Sigmoid colon (tissue), 7 donors: ENCODE measurements around the gene SULT1A1. TPM values are rescaled to one million over a fixed set of nuclear protein-coding genes. Genes with fewer than 3 reads are reported as not detected.

Experiments used
- DNase-seq: peaks from one replicate; pipeline ENCODE4 v3.0.0-alpha.2; 2019
- H3K27ac ChIP-seq, 4 donors: fragments of 200-600 bp; sonication (generic); one replicate each; pipeline ENCODE4 v1.5.1; 2016 to 2019; ENCODE audit warnings: mild to moderate bottlenecking in 1 of 4
- H3K27me3 ChIP-seq, 3 donors: fragments of 200-600 bp; sonication (generic); one replicate each; pipeline ENCODE4 v1.5.1; 2019; ENCODE audit warnings: mild to moderate bottlenecking in 1 of 3
- H3K36me3 ChIP-seq, 4 donors: fragments of 200-600 bp; sonication (generic); one replicate each; pipeline ENCODE4 v1.5.1; 2016 to 2019
- H3K4me1 ChIP-seq, 4 donors: fragments of 200-600 bp; sonication (generic); one replicate each; pipeline ENCODE4 v1.5.1; 2017 to 2019
- H3K4me3 ChIP-seq, 4 donors: fragments of 200-600 bp; sonication (generic); one replicate each; pipeline ENCODE4 v1.5.1; 2017 to 2019; ENCODE audit warnings: mild to moderate bottlenecking in 2 of 4, moderate library complexity in 1 of 4
- H3K9me3 ChIP-seq, 4 donors: fragments of 200-600 bp in 3 of 4; sonication (generic) in 3 of 4; one replicate each; pipeline versions ENCODE4 v1.5.1 to v1.6.1; 2013 to 2019
- EP300 ChIP-seq, 4 donors: sonication (generic); formaldehyde crosslinking; IDR thresholded peaks; one replicate each; pipeline ENCODE4 v1.6.1; 2017; ENCODE audit warnings: antibody characterized with exemption in 4 of 4
- POLR2A ChIP-seq, 2 donors: fragments of 450-650 bp; IDR thresholded peaks; one replicate each; pipeline ENCODE4 v1.6.1; 2016; ENCODE audit warnings: antibody characterized with exemption in 2 of 2, mild to moderate bottlenecking in 2 of 2, moderate library complexity in 2 of 2
- POLR2AphosphoS5 ChIP-seq, 4 donors: sonication (generic); formaldehyde crosslinking; IDR thresholded peaks; one replicate each; pipeline ENCODE4 v1.6.1; 2017; ENCODE audit warnings: antibody characterized with exemption in 4 of 4
- WGBS, 2 donors: extraction: QIAGEN DNeasy Blood & Tissue Kit; methylation state at CpG; one replicate each; pipeline ENCODE4 v1.1.7; 2013; 5-methylcytosine and 5-hydroxymethylcytosine counted together
- intact Hi-C: fragments of 100-400 bp; cut with DNase I; formaldehyde crosslinking; loops from one replicate; pipeline ENCODE4 v1.15.1; 2023
- polyA plus RNA-seq, 3 donors: library from polyadenylated mRNA; stranded (reverse); fragments of 200-250 nt; gene quantifications; one replicate each; pipeline ENCODE4 v1.2.3, GENCODE V29; 2013
- total RNA-seq, 4 donors: library from RNA; depleted of rRNA; stranded (reverse); fragments of >200 nt; gene quantifications; one replicate each; pipeline ENCODE4 v1.1.0, GENCODE V29; 2016
- TF ChIP-seq, protein P1 (sequence below), 4 experiments: fragments of 450-650 bp in 3 of 4; fragments of 200-600 bp in 1 of 4; IDR thresholded peaks; one replicate each; pipeline ENCODE4 v1.5.1; 2016 to 2019; ENCODE audit warnings: antibody characterized with exemption in 4 of 4, mild to moderate bottlenecking in 3 of 4, moderate library complexity in 2 of 4
- donor health status: healthy with polysubstance abuse.
- donor health status: Bipolar disorder and iron deficiency.
- donor health status: healthy.

The SULT1A1 gene
- total and polyA plus RNA-seq, 7 donors: 10.2 to 283 (median 27.7) TPM

DNA sequence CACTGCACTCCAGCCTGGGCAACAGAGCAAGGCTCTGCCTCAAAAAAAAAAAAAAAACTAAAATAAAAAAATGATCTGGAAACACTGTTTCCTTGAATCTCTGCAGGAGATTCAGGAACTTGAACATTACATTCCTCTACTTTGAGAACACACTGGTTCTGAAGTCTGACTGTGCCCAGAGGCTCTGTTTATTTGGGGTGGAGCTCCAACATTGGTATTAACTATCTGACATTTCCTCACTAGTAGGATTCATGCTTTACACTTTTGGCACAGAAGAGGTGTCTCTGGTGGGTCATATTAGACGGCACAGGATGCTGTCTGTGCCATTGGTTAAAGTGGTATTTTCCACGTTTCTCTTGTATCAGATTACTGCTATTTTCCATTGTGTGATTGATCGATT lies 23.4 kb downstream of the SULT1A1 start:
- Histone ChIP-seq H3K9me3 (no peaks in the 10 kb centered on the region), H3K4me1 (no peaks in the 10 kb centered on the region), H3K4me3 (no peak overlapping the region), H3K27ac (no peak overlapping the region), H3K36me3 (peaks cover 31 to 100% (median 59%) of the 10 kb centered on the region in 4 donors), H3K27me3 (no peaks in the 10 kb centered on the region)
- intact Hi-C loops: no loop called here
- DNase-seq: no peak
- TF ChIP-seq, protein P1, sequence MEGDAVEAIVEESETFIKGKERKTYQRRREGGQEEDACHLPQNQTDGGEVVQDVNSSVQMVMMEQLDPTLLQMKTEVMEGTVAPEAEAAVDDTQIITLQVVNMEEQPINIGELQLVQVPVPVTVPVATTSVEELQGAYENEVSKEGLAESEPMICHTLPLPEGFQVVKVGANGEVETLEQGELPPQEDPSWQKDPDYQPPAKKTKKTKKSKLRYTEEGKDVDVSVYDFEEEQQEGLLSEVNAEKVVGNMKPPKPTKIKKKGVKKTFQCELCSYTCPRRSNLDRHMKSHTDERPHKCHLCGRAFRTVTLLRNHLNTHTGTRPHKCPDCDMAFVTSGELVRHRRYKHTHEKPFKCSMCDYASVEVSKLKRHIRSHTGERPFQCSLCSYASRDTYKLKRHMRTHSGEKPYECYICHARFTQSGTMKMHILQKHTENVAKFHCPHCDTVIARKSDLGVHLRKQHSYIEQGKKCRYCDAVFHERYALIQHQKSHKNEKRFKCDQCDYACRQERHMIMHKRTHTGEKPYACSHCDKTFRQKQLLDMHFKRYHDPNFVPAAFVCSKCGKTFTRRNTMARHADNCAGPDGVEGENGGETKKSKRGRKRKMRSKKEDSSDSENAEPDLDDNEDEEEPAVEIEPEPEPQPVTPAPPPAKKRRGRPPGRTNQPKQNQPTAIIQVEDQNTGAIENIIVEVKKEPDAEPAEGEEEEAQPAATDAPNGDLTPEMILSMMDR (IDR thresholded peaks at IDR 0.05): no peak
- TF ChIP-seq EP300 (IDR thresholded peaks at IDR 0.05) (no peak), POLR2A (IDR thresholded peaks at IDR 0.05) (no peak), POLR2AphosphoS5 (IDR thresholded peaks at IDR 0.05) (no peak)
- WGBS, 2 donors: 93% methylated on average over 3 of the region's 3 CpGs

- no peak for TF ChIP-seq POLR2AphosphoS5 (IDR thresholded peaks at IDR 0.05)
- no peak for TF ChIP-seq EP300 (IDR thresholded peaks at IDR 0.05)
- TF ChIP-seq, protein P1 (IDR thresholded peaks at IDR 0.05): no peak
- no peak for TF ChIP-seq POLR2A (IDR thresholded peaks at IDR 0.05)
- Histone ChIP-seq H3K27ac (no peak overlapping the region), H3K27me3 (no peaks in the 10 kb centered on the region), H3K4me3 (no peak overlapping the region), H3K4me1 (no peaks in the 10 kb centered on the region), H3K36me3 (peaks cover 31 to 100% (median 55%) of the 10 kb centered on the region in 4 donors), H3K9me3 (no peaks in the 10 kb centered on the region)
- intact Hi-C loops: no loop called here
- DNase-seq: no peak
- 43 to 79% methylated on average over 11 of the region's 11 CpGs for WGBS, 2 donors
Observed at GRCh38 chr16:28585674-28586073, 24.2 kb downstream of the SULT1A1 start.

- TF ChIP-seq POLR2A (IDR thresholded peaks at IDR 0.05): no peak
- TF ChIP-seq, protein P1 (IDR thresholded peaks at IDR 0.05): no peak
- TF ChIP-seq POLR2AphosphoS5 (IDR thresholded peaks at IDR 0.05): no peak
- no peak for TF ChIP-seq EP300 (IDR thresholded peaks at IDR 0.05)
- Histone ChIP-seq H3K4me3 (no peak overlapping the region), H3K27me3 (no peaks in the 10 kb centered on the region), H3K4me1 (no peaks in the 10 kb centered on the region), H3K36me3 (peaks cover 10 to 64% (median 25%) of the 10 kb centered on the region in 4 donors), H3K27ac (no peak overlapping the region), H3K9me3 (no peaks in the 10 kb centered on the region)
- no peak for DNase-seq
- WGBS, 2 donors: 96 to 97% methylated on average over 15 of the region's 15 CpGs
- intact Hi-C loops: no loop called here
Observed at GRCh38 chr16:28580726-28581315, 29.0 kb downstream of the SULT1A1 start.

DNA sequence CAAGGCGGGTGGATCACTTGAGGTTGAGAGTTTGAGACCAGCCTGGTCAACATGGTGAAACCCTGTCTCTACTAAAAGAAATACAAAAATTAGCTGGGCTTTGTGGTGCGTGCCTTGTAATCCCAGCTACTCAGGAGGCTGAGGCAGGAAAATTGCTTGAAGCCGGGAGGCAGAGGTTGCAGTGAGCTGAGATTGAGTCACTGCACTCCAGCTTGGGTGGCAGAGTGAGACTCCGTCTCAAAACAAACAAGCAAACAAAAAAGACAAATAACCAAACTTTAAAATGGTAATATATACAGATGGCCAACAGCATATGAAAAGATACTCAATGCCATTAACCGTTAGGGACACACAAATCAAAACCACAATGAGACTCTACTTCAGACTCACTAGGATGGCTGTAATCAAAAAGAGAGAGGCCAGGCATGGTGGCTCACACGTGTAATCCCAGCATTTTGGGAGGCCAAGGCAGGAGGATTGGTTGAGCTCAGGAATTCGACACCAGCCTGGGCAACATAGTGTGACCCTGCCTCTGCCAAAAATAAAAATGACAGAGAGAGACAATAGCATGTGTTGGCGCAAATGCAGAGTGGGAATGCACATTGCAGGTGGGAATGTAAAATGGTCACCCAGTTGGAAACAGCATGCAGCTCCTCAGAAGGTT lies 34.3 kb downstream of the SULT1A1 start:
- 93 to 95% methylated on average over 8 of the region's 8 CpGs for WGBS, 2 donors
- TF ChIP-seq POLR2AphosphoS5 (IDR thresholded peaks at IDR 0.05) (no peak), EP300 (IDR thresholded peaks at IDR 0.05) (no peak), POLR2A (IDR thresholded peaks at IDR 0.05) (no peak)
- TF ChIP-seq, protein P1 (IDR thresholded peaks at IDR 0.05): no peak
- Histone ChIP-seq H3K9me3 (no peaks in the 10 kb centered on the region), H3K27me3 (no peaks in the 10 kb centered on the region), H3K36me3 (peaks cover 0 to 12% (median 0%) of the 10 kb centered on the region in 4 donors), H3K27ac (no peak overlapping the region), H3K4me1 (peaks cover 0 to 27% (median 22%) of the 10 kb centered on the region in 4 donors), H3K4me3 (no peak overlapping the region)
- no peak for DNase-seq
- intact Hi-C loops: no loop called here
